HG03045 (cell line): ENCODE measurements around the gene SELENOF.

Source experiments
- ATAC-seq: cut with Tn5 transposase; IDR thresholded peaks from one replicate; pipeline ENCODE4 v1.9.1; 2021; ENCODE audit warnings: mild to moderate bottlenecking, moderate library complexity; ENCODE audit not compliant: unreplicated experiment

Gene SELENOF

DNA sequence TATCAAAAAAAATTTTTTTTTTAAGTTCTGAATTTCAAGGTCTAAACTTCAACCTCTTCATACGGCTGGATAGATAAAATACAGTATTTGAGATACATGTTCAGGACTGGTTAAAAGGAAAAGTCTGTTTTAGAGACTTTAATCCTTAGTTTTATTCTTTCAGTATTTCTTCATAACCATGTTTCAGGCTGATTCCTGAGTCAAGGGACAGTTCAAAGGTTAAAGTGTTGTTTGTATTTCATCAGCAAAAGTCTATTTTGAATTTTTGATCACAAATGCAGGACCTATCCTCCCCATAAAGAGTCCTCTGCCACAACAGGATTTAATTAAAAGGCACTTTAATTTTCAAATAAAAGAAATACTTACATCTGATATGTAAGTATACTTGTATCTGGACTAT, 53.5 kb downstream of the SELENOF start:
- no peak for ATAC-seq

DNA sequence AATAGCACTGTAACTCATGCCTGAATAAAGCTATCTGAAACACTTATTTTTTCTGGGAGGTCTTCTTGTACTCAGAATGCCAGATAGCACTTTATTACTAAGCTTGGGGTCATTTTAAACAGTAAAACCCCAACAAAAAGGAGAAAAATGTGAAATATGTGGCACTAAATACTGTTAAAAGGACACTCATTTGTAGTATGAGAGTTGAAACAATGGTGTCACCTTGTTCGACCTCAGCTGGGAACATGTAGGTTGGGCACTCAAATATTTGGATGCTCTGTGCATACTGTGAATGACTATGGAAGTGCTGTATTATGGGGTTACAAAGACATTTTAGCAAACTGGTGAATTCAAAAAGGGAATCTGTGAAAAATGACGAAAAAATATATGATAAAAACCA, 53.9 kb downstream of the SELENOF start:
- ATAC-seq: no peak

DNA sequence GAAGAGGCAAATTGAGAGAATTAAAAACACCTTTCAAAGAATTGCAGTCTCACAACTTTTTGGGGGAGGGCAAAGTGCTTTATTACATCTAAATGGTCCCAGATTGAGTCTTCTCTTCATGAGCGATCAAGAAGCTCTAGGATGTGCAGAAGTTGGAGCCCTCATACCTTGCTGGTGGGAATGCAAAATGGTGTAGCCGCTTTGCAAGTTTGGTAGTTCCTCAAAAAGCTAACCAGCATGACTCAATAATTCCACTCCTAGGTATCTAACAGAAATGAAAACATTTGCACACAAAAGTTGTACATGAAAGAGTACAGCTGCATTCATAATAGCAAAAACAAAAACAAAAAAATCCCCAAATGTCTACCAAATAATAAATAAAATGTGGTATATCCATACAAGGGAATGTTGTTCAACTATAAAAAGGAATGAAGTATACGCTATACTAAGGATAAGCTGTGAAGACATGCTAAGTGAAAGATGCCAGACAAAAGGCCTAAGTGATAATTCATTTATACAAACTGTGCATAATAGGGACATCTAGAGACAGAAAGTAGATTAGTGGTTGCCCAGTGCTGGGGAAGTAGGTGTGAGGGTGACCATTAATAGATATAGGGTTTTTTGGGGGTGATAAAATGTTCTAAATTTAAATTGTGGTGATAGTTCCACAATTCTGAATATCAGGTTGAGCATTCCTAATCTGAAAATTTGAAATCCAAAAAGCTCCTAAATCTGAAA, 55.2 kb downstream of the SELENOF start:
- ATAC-seq: no peak

DNA sequence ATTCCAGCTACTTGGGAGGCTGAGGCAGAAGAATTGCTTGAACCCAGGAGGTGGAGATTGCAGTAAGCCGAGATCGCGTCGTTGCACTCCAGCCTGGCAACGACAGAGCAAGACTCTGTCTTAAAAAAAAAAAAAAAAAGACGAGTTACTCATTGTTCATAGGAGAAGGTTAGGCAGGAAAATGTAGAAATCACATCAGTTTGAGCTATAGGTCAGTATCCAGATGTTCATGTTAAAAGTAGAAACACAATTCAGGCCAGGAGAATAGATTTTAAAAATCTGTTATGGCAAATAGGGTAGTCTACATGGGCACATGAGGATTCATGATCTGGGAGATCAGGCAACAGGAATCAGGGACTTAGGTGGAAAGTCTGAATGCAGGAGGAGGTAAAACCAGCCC, 57.7 kb downstream of the SELENOF start:
- ATAC-seq: no peak

DNA sequence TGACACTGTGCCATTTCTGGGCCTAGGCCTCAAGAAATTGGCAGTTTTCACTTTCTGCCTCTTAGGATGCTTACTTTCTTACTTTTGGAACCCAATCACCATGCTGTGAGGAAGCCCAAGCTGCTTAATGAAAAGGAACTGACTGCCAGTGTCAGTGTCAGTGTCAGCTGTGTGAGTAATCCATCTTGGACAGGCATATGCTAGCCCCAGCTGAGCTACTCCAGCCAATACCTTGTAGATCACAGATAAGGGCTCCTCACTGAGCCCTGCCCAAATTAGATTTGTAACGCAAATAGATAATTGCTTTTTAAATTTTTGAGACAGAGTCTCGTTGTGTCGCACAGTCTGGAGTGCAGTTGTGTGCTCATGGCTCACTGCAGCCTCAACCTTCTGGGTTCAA, 59.6 kb downstream of the SELENOF start:
- ATAC-seq: no peak

DNA sequence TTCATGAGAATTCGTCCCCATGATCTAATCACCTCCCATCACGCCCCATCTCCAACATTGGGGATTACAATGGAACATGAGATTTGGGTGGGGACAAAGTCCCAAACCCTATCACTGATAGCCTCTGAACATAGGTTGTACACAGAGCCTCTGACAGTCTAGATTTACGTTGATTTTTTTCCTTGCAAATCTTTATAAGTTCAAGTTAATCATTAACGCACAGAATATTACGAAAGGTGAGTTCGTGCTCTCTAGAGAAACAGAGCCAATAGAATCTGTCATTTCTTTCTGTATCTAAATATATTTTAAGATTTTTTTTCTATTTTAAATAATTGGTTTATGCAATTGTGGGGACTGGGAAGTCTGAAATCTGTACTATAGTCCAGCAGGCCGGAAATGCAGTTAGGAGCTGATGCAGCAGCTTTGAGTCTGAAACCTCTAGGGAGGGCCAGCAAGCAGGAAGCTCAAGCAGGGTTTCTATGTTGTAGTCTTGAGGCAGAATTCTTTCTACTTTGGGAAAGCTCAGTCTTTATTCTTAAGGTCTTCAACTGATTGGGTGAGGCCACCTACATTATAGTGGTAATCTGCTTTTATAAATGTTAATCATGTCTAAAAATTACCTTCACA, 61.0 kb downstream of the SELENOF start:
- no peak for ATAC-seq

DNA sequence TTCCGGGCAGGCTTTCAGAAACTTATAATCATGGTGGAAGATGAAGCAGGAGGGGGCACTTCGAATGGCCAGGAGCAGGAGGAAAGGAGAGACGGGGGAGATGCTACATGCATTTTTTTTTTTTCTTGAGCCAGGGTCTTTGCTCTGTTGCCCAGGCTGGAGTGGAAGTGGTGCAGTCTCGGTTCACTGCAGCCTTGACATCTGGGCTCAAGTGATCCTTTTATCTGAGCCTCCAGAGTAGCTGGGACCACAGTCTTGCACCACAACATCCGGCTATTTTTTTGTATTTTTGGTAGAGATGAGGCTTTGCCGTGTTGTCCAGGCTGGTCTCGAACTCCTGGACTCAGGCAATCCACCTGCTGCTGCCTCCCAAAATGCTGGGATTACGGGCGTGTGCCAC, 61.6 kb downstream of the SELENOF start:
- no peak for ATAC-seq

DNA sequence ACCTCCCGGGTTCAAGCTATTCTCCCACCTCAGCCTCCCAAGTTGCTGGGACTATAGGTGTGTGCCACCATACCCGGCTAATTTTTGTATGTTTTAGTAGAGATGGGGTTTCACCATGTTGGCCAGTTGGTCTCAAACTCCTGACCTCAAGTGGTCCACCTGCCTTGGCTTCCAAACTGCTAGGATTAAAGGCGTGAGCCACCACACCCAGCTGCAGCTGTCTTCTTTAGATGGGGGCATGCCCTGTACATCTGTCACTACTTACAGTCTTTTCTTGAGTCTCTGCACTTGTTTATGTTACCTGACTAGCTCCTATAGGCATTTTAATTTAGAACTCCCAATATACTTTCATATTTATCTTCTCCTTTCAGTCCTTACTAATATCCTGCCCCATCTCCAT, 64.2 kb downstream of the SELENOF start:
- ATAC-seq: no peak

DNA sequence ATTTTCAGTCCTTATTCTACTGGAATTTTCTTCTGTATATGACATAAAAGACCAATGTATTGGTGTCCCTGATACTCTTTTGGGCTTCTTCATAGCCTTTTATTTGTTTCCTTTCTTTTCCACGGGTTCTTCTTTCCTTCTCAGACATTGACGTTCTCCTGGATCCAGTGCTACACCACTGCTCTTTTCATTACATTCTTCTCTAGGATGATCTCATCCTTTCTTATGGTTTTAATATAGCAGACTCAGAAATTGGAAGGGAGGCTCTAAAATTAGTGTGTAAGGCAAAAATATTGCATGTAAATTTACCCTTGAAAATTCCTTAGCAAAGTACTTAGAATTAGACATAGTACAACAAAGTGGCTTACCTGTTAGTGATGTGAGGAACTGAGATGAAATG, 65.3 kb downstream of the SELENOF start:
- no peak for ATAC-seq

DNA sequence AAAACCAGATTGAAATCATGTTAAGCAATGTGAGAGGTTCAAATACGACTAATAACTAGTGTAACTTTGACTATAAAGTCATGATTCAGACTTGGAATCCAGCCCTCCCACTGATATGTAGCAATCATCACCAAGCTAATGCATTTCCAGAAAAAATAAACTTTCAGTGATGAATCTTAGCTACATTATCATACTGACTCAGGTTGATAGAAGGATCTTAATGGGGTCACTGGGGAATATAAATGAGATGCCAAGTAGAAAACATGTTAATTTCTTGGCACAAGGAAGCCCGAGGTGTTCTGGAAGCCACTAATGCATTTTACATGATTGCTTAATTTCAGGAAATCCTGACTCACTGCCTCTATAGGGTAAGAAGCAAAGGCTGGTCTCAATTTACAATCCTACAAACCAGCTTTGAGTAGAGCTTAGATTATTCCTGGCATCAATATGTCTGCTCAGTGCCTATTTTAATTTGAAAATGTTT, 67.7 kb downstream of the SELENOF start:
- ATAC-seq: no peak

DNA sequence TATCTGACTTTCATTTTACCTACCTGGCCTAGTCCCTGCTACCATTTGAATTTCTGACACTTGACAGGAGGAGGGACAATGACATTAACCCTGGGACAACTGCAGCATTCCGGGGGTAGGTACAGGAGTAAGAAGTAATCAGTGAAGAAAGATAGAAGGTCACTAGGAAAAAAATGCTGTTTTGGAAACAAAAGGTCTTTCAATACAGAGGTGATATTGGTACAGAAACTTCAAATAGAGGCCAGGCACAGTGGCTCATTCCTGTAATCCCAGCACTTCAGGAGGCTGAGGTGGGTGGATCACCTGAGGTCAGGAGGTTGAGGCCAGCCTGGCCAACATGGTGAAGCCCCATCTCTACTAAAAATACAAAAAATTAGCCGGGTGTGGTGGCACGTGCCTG, 68.4 kb downstream of the SELENOF start:
- ATAC-seq: no peak

DNA sequence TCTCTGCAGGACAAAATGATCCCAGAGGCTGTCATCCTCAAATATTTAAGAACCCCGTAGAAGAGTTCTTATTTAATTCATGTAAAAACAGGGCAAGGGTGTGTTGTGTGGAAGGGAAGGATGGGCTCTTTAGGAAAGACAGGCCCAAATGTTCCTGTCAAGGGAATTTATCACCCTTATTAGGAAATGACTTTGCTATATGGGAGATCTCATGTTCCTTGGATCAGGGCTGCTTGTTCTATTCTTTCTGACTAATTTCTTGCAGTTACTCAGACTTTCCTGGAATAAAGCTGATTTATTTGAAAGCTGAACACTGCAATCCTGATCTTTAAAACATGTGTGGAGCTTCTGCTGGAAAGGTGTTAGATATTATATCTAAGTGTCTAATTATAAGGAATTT, 72.8 kb downstream of the SELENOF start:
- no peak for ATAC-seq

DNA sequence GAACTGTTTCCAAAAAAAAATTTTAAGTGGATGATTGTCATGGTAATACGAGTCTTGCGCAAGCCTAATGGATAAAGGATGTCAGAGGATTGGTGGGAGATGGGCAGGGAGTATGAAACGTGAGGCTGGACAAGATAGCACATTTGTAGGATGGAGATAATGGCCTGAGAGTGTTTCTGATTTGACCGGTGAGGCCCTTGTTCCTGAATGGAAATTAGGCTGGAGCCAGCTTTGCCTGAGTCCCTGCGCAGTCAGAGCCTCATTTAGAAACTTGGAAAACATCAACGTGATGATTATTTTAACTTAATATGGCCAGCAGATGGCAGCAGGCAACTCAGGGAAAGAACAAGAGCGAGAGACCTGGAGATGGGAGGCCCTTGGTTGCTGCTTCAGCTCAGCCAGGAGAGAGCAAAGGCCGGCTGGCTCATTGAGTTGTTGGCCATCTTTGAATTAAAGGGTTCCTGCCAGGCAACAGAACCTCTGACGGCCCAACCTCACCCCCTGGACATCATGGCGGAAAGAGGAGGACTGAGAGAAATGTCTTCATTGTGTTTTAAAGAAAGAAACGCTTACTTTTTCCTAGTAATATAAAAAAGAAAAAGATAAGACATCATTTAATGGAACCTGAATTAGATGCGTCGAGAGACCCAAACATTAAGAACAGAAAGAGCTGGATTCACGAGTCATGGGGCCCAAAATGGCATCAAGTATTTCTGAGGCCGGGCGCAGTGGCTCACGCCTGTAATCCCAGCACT, 80.3 kb downstream of the SELENOF start:
- peak; percentile 73 for ATAC-seq

DNA sequence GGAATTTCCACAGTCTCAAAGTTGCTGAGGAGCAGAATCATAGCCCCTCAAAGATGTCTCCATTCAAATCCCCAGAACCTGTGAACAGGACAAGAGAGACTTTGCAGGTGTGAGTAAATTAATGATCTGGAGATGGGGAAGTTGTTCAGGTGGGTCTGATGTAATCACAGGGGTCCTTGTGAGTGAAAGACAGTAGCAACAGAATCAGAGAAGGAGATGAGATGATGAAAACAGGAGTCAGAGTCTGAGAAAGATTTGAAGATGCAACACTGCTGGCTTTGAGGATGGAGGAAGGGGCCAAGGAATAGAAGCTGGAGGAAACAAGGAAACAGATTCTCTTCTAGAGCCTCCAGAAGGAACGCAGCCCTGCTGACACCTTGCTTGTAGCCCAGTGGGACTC, 81.5 kb downstream of the SELENOF start:
- ATAC-seq: no peak

DNA sequence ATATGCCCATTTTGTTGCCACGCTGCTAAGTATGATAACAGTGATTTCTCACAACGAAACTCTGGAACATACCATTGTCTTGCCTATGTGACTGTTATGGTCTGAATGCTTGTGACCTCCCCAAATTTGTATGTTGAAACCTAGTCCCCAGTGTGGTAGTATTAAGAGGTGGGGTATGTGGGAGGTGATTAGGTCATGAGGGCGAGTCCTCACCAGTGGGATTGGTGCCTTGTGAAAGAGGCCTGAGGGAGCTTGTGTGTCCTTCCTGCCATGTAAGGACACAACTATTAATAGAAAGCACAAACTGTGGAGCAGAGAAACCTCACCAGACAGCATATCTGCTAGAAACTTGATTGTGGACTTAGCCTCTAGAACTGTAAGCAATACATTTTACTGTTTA, 84.6 kb downstream of the SELENOF start:
- no peak for ATAC-seq

DNA sequence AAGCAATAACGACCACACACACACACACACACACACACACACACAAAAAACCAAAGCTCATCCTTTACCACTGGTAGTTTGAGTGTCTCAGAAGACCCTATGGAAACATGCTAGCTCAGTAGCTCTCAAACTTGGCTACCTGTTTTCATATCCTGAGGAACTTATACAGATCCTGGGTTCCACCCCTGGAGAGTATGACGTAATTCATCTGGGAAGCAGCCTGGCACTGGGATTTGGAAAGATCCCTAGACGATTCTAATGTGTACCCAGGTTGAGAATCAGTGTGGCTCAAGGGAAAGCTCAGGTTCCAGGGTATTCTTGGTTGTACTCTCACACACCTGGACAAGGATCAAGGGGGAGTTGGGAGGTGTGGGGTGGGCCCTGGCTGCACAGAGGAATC, 85.9 kb downstream of the SELENOF start:
- no peak for ATAC-seq

DNA sequence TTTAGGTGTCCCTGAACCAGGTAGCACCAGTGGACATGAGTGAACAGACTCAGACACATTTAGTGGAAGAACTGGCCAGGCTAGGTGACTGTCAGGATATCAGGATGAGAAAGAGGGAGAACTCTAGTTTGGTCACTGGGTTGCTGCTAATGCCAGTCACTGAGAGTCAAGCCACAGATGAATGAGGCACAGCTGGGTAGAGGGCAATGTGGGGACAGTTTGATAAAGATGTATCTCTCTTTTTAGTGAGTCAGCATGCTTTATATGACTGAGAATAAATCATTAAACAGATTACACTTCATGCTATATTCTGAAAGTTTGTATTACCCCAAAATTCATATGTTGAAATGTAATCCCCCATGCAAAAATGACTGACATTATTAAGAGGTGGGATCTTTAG, 87.1 kb downstream of the SELENOF start:
- no peak for ATAC-seq

DNA sequence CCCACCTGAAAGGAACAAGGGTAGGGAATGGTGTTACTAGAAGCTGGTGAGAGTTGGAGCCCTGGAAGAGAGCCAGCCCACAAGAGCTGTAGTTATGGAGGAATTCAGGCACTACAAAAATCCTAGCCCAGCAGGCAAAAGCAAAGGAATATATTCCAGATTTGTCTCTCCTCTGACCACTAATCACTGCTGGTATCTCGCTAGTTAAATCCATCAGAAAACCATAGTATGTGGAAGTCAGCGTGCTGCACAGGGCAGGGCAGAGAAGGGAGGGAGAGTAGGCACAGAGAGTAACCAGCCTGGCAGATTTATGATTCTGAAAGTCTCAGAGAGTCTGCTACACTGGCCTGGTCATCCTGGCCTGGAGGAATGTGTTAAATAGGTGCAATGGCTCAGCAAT, 88.6 kb downstream of the SELENOF start:
- ATAC-seq: no peak

DNA sequence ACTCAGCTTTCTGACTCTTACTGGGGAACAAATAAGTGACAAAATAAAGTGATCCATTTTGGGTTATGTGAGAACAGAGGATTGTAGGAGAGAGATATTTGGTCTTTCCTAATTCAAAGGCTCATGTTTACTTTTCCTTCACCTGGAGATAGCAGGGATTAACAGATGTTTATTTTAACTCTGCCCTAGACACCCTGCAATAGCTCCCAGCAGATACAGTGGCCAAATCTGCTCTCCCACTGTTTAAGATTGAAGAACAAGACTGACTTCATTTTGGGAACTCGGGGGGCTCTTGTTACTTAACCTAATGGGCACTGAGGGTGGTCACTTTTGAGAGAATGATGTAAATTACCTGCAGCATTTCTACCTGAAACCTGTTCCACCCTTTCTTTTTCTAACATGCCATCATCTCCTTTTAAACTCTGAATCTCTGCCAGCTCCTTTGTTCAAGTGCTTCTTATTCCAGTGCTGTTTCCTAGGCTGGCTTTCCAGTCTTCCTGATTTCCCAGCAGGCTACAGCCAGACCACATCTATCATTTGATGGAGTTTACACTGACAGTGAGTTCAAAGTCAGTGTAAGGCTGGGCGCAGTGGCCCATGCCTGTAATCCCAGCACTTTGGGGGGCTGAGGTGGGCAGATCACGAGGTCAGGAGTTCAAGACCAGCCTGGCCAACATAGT, 90.0 kb downstream of the SELENOF start:
- no peak for ATAC-seq

DNA sequence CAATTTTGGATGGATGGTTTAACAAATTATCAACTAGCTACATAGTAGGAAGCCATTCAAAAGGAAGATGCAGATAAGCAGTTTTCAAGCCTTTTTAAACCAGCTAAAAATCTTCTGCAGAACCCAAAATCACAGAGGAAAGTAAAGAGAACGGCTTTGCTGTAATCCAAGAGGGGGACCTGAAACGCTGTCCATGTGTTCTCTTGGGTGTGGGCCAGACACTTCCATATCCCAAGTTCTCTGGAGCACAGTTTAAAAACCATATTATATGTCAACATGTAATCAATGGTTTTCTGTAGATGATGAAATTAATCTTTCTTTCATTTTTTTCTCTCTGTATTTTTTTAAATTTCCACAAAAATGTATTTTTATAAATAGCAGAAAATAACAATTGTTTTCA, 90.5 kb downstream of the SELENOF start:
- ATAC-seq: no peak

DNA sequence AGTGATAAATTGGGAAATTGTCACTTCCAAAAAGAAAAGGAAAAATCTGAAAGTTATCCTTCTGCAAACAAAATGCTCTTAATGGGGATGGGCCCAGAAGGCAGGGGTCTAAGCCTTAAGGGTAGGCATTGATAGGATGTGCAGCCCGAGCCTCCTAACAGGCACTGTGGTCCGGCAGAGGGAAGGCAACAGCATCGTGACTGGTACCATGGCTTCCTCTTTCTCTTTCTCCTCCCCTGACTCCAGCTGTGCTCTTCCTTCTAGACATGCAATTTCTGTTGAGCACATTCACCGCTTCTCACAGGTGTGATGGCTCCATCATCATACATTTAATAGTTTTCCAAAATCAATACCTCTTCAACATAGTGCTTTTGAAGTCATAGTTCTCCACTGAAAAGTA, 91.5 kb downstream of the SELENOF start:
- no peak for ATAC-seq
